BE2C (cell line): ENCODE data around the gene OR6X1.
"Not testable (repeated sequence)": the region's sequence is repeated elsewhere in the genome, so short reads cannot be mapped to it uniquely, and the experiment has no call there.

Experiments
- DNase-seq: peaks from one replicate; pipeline ENCODE4 v3.0.0-alpha.2; 2020
- H3K27me3 ChIP-seq: fragments of 250-450 bp; sonication (Bioruptor Pico); 2 replicates; pipeline ENCODE4 v1.5.1; 2020; ENCODE audit warnings: mild to moderate bottlenecking
- H3K36me3 ChIP-seq: fragments of 250-450 bp; sonication (Bioruptor Pico); 2 replicates; pipeline ENCODE4 v1.5.1; 2020; ENCODE audit warnings: mild to moderate bottlenecking
- H3K4me1 ChIP-seq: fragments of 250-450 bp; sonication (Bioruptor Pico); 2 replicates; pipeline ENCODE4 v1.5.1; 2020
- H3K4me3 ChIP-seq: 2 replicates; pipeline ENCODE4 v1.5.1; 2011; ENCODE audit warnings: low read depth, low read length
- H3K9me3 ChIP-seq: fragments of 250-450 bp; sonication (Bioruptor Pico); 2 replicates; pipeline ENCODE4 v1.5.1; 2020
- CTCF ChIP-seq: IDR thresholded peaks from 2 replicates; pipeline ENCODE4 v1.5.1; 2012; ENCODE audit warnings: mild to moderate bottlenecking, low read depth, low read length

The OR6X1 gene

GRCh38 chr11:123753110-123753509 lies 1.2 kb downstream of the OR6X1 start:
- Histone ChIP-seq H3K4me1 (no peaks in the 10 kb centered on the region), H3K36me3 (no peaks in the 10 kb centered on the region), H3K4me3 (no peak overlapping the region), H3K9me3 (no peaks in the 10 kb centered on the region), H3K27me3 (peaks cover 47% of the 10 kb centered on the region)
- DNase-seq: no peak
- TF ChIP-seq CTCF: no peak

- Histone ChIP-seq H3K4me1 (no peaks in the 10 kb centered on the region), H3K36me3 (no peaks in the 10 kb centered on the region), H3K4me3 (no peak overlapping the region), H3K27me3 (peaks cover 34% of the 10 kb centered on the region), H3K9me3 (no peaks in the 10 kb centered on the region)
- TF ChIP-seq CTCF: no peak
- no peak for DNase-seq
These were observed 2.5 kb downstream of the OR6X1 start for GRCh38 chr11:123751781-123752180.

GRCh38 chr11:123748349-123748748 lies 6.0 kb downstream of the OR6X1 start:
- not testable (repeated sequence) for DNase-seq, H3K4me3 ChIP-seq, H3K9me3 ChIP-seq, H3K36me3 ChIP-seq, H3K4me1 ChIP-seq
- H3K27me3 ChIP-seq: peaks cover 17% of the 10 kb centered on the region; the same call in 1 of the 2 replicates

GRCh38 chr11:123745764-123746451 lies 8.4 kb downstream of the OR6X1 start:
- Histone ChIP-seq H3K9me3 (no peaks in the 10 kb centered on the region), H3K36me3 (no peaks in the 10 kb centered on the region), H3K4me1 (peaks cover 3% of the 10 kb centered on the region; the same call in 1 of the 2 replicates), H3K27me3 (peaks cover 5% of the 10 kb centered on the region; the same call in 1 of the 2 replicates), H3K4me3 (no peak overlapping the region)
- no peak for DNase-seq
- no peak for TF ChIP-seq CTCF

GRCh38 chr11:123742724-123743120 lies 11.6 kb downstream of the OR6X1 start:
- no peak for DNase-seq
- no peak overlapping the region for H3K4me3 ChIP-seq
- TF ChIP-seq CTCF: no peak

GRCh38 chr11:123742031-123742723 lies 12.1 kb downstream of the OR6X1 start:
- no peak for TF ChIP-seq CTCF
- no peak for DNase-seq

More at GRCh38 chr11:123742724-123743120, 11.6 kb downstream of the OR6X1 start:
- no peaks in the 10 kb centered on the region for H3K27me3 ChIP-seq
- peaks cover 3% of the 10 kb centered on the region for H3K4me1 ChIP-seq
- peaks cover 22% of the 10 kb centered on the region for H3K36me3 ChIP-seq
- no peaks in the 10 kb centered on the region for H3K9me3 ChIP-seq

More at GRCh38 chr11:123742031-123742723, 12.1 kb downstream of the OR6X1 start:
- Histone ChIP-seq H3K36me3 (peaks cover 27% of the 10 kb centered on the region), H3K9me3 (no peaks in the 10 kb centered on the region), H3K4me1 (peaks cover 3% of the 10 kb centered on the region), H3K27me3 (no peaks in the 10 kb centered on the region), H3K4me3 (peak overlapping the region; percentile 94)
